Measurements from ENCODE around the gene CD27.
A peak's percentile ranks its signal among the peaks of the same experiment; 100 is the strongest.
"Not testable (repeated sequence)": the region's sequence is repeated elsewhere in the genome, so short reads cannot be mapped to it uniquely, and the experiment has no call there.

CD27 gene

DNA sequence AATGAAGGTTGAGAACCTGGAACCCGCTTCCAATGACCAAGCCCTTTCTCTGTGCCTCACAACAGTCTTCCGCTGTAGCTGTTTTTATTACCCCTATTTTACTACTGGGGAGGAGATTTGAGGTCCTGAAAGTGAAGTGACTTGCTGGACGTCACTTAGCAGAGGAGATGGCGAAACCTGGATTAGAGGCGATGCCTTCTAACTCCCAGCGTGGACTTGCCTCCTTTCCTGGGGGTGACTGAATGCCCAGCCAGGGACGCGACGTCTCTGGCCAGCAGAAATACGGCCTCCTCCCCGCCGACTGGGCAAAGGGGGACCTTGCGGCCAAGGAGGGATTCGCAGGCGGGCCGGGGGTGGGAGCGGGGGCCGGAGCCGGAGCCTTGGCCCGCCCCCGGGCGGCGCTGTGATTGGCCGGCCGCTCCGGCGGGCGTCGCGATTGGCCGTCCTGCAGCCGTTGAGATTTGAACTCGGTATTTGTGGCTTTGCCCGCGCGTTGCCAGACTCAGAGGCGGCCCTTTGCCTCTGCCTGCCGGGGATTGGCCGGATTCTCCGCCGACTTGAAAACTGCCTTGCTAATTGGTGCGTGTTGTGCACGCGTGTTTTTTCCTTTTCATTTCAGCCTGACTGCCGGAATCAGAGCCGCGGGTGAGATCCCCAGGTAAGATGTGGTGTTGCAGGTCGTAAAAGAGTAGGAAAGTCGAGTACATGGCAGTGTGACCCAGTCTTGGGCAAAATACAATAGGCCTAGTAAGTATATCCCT is 48.9 kb downstream of the CD27 start, which contains the start of gene NCAPD2:
Gene NCAPD2 (plus strand): TSS at position 606 of the 761 bp plus-strand sequence. CDS start 997 bp downstream, outside the sequence.
- peak within 1 kb of the TSS; percentile 95 for H3K4me3 ChIP-seq (ENCODE audit: control insufficient read depth, low read depth, low read length)
- TF ChIP-seq, protein P1, sequence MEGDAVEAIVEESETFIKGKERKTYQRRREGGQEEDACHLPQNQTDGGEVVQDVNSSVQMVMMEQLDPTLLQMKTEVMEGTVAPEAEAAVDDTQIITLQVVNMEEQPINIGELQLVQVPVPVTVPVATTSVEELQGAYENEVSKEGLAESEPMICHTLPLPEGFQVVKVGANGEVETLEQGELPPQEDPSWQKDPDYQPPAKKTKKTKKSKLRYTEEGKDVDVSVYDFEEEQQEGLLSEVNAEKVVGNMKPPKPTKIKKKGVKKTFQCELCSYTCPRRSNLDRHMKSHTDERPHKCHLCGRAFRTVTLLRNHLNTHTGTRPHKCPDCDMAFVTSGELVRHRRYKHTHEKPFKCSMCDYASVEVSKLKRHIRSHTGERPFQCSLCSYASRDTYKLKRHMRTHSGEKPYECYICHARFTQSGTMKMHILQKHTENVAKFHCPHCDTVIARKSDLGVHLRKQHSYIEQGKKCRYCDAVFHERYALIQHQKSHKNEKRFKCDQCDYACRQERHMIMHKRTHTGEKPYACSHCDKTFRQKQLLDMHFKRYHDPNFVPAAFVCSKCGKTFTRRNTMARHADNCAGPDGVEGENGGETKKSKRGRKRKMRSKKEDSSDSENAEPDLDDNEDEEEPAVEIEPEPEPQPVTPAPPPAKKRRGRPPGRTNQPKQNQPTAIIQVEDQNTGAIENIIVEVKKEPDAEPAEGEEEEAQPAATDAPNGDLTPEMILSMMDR (conservative IDR thresholded peaks at IDR 0.05; ENCODE audit: control insufficient read depth, insufficient read depth, low read depth, low read length) = no peak
- DNase-seq (ENCODE audit: low read depth) = peak; percentile 93

DNA sequence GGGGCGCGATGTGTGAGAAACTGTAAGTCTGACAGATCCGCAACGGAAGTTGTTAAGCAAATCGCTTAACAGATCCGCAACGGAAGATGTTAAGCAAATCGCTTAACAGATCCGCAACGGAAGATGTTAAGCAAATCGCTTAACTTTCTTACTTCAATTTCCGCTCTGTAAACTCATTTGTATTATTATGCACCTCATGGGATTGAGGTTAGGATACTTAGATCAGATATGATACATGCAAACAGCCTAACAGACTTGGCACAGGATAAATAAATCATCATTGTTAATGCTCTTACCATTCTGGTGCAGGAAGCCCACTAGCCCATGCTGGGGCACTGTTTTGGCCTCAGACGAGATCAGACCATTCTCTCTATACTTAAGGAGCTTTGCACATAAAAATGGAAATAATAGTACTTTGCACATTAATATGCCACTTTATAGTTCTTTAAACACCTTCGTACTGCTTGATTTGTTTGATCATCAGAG is 49.5 kb downstream of the CD27 start:
- DNase-seq (ENCODE audit: low read depth) = no peak
- H3K4me3 ChIP-seq (ENCODE audit: control insufficient read depth, low read depth, low read length) = peak overlapping the region; percentile 95
- TF ChIP-seq, protein P1 (conservative IDR thresholded peaks at IDR 0.05; ENCODE audit: control insufficient read depth, insufficient read depth, low read depth, low read length) = peak; percentile 7

DNA sequence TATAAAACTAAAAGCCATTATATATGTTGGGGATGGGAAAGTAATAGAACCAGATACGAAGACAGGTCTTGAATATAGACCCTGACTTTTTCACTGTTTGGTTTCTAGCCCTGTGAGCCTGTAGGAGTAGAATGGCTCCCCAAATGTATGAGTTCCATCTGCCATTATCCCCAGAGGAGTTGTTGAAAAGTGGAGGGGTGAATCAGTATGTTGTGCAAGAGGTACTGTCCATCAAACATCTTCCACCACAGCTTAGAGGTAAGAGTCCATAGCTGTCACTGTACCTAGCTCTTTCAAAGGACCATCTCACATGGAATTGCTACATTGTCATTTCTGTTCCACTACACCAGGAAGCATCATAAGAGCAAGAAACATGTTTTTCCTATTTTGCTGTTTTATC is 50.2 kb downstream of the CD27 start:
- TF ChIP-seq, protein P1 (conservative IDR thresholded peaks at IDR 0.05; ENCODE audit: control insufficient read depth, insufficient read depth, low read depth, low read length) = no peak
- DNase-seq (ENCODE audit: low read depth) = peak; percentile 41

DNA sequence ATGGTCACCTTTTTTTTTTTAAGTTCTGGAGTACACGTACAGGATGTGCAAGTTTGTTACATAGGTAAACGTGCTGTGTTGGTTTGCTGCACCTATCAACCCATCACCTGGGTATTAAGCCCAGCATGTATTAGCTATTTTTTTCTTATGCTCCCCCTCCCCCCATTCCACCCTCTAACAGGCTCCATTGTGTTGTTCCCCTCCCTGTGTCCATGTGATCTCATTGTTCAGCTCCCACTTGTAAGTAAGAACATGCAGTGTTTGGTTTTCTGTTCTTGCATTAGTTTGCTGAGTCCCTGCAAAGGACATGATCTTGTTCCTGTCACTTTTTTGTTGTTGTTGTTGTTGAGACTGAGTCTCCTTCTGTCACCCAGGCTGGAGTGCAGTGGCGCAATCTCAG is 52.5 kb downstream of the CD27 start:
- not testable (repeated sequence) for H3K4me3 ChIP-seq (ENCODE audit: control insufficient read depth, low read depth, low read length); DNase-seq (ENCODE audit: low read depth)

More for the DNA sequence above, 50.2 kb downstream of the CD27 start:
- peak overlapping the region; percentile 95 for H3K4me3 ChIP-seq (ENCODE audit: control insufficient read depth, low read depth, low read length)

DNA sequence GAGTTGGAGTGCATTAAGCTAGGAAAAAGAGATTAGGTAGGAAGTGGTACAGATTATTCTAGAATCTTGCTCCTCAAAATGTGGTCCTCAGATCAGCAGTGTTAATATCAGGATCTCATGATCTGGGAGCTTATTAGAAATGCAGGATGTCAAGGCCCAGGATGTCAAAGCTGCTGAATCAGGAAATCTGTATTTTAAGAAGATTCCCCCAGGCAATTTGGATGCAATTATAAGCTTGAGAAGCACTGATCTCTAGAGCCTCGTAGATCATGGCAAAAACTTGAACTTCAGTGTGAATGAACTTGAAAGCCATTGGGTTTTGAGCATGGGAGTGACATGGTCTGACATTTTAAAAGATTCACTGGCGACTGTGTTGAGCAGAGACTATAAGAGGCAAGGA is 55.7 kb downstream of the CD27 start:
- TF ChIP-seq, protein P1 (conservative IDR thresholded peaks at IDR 0.05; ENCODE audit: control insufficient read depth, insufficient read depth, low read depth, low read length) = no peak
- H3K4me3 ChIP-seq (ENCODE audit: control insufficient read depth, low read depth, low read length) = no peak overlapping the region
- no peak for DNase-seq (ENCODE audit: low read depth)
